SK-N-SH (cell line): ENCODE measurements around the gene NLN.

ENCODE experiments used
- FOSL2 ChIP-seq: IDR thresholded peaks from 2 replicates; pipeline ENCODE4 v1.4.0; 2012; ENCODE audit warnings: low read depth, mild to moderate bottlenecking, moderate library complexity, borderline replicate concordance
- NFIC ChIP-seq: IDR thresholded peaks from 2 replicates; pipeline ENCODE4 v1.4.0; 2012; ENCODE audit warnings: borderline replicate concordance
- RAD21 ChIP-seq: IDR thresholded peaks from 2 replicates; pipeline ENCODE4 v1.6.1; 2012; ENCODE audit warnings: mild to moderate bottlenecking, low read length
- RCOR1 ChIP-seq: fragments of 150-350 bp; IDR thresholded peaks from 2 replicates; pipeline ENCODE4 v1.6.1; 2017; ENCODE audit warnings: antibody characterized with exemption, low read length
- TAF1 ChIP-seq: IDR thresholded peaks from 2 replicates; pipeline ENCODE4 v1.6.1; 2012; ENCODE audit warnings: low read depth, mild to moderate bottlenecking, low read length, moderate library complexity, borderline replicate concordance
- TF ChIP-seq, protein P1 (sequence below): fragments of 200-600 bp; sonication (generic); IDR thresholded peaks from 2 replicates; pipeline ENCODE4 v1.6.1; 2017; ENCODE audit warnings: antibody characterized with exemption, mild to moderate bottlenecking, moderate library complexity

DNA sequence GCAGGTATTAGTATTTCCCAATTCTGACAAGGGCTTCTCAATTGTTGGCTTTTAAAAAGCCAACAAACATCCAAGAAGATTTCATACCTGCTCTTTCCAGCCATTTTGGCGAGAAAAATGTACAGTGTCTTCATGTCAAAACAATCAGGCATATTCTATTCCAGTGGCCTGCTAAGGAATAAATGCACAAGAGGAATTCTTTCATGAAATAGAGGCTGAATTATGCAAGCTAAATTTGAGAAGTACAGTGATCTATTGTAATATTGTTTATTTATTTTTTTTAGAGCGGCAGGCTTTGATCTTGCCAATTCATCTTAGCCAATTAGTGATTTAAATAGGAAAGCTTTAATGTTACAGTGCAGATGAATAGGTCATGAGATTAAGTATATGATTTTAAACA lies 49.3 kb downstream of the NLN start:
- TF ChIP-seq RCOR1 (no peak), TAF1 (no peak), NFIC (no peak), RAD21 (no peak), FOSL2 (no peak)
- TF ChIP-seq, protein P1, sequence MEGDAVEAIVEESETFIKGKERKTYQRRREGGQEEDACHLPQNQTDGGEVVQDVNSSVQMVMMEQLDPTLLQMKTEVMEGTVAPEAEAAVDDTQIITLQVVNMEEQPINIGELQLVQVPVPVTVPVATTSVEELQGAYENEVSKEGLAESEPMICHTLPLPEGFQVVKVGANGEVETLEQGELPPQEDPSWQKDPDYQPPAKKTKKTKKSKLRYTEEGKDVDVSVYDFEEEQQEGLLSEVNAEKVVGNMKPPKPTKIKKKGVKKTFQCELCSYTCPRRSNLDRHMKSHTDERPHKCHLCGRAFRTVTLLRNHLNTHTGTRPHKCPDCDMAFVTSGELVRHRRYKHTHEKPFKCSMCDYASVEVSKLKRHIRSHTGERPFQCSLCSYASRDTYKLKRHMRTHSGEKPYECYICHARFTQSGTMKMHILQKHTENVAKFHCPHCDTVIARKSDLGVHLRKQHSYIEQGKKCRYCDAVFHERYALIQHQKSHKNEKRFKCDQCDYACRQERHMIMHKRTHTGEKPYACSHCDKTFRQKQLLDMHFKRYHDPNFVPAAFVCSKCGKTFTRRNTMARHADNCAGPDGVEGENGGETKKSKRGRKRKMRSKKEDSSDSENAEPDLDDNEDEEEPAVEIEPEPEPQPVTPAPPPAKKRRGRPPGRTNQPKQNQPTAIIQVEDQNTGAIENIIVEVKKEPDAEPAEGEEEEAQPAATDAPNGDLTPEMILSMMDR: no peak
